IPS-NIHi7 (cell line): ENCODE measurements around the gene KIF19.
"Not testable (repeated sequence)": the region's sequence is repeated elsewhere in the genome, so short reads cannot be mapped to it uniquely, and the experiment has no call there.

Experiments
- DNase-seq: peaks from one replicate; pipeline ENCODE4 v3.0.0; 2012; ENCODE audit warnings: mixed read lengths; ENCODE audit errors: extremely low spot score

Gene KIF19

GRCh38 chr17:74325743-74326379, at the start of gene KIF19:
TSS of gene KIF19 (plus strand) at chr17:74326226. CDS start at chr17:74326350, 124 bp downstream.
- peak; percentile 96 for DNase-seq

GRCh38 chr17:74276541-74277009, 49.5 kb upstream of the KIF19 start:
- DNase-seq = no peak

GRCh38 chr17:74277935-74278334, 48.1 kb upstream of the KIF19 start:
- DNase-seq = no peak

GRCh38 chr17:74279617-74280016, 46.4 kb upstream of the KIF19 start:
- DNase-seq = not testable (repeated sequence)

GRCh38 chr17:74280093-74280513, 45.9 kb upstream of the KIF19 start:
- DNase-seq = no peak

GRCh38 chr17:74281799-74282198, 44.2 kb upstream of the KIF19 start:
- no peak for DNase-seq

GRCh38 chr17:74282274-74282586, 43.8 kb upstream of the KIF19 start:
- not testable (repeated sequence) for DNase-seq

- no peak for DNase-seq
Observed at GRCh38 chr17:74282587-74283370, 43.2 kb upstream of the KIF19 start.

- DNase-seq = no peak
Observed at GRCh38 chr17:74283371-74283673, 42.7 kb upstream of the KIF19 start.

GRCh38 chr17:74287031-74287602, 38.9 kb upstream of the KIF19 start:
- DNase-seq = no peak

GRCh38 chr17:74288785-74289184, 37.2 kb upstream of the KIF19 start:
- DNase-seq = no peak

GRCh38 chr17:74289688-74290087, 36.3 kb upstream of the KIF19 start:
- no peak for DNase-seq

GRCh38 chr17:74290340-74290739, 35.7 kb upstream of the KIF19 start:
- DNase-seq = no peak

- no peak for DNase-seq
Observed at GRCh38 chr17:74292495-74292894, 33.5 kb upstream of the KIF19 start.

- no peak for DNase-seq
Observed at GRCh38 chr17:74295625-74296547, 30.1 kb upstream of the KIF19 start.

GRCh38 chr17:74296548-74296936, 29.5 kb upstream of the KIF19 start:
- peak; percentile 75 for DNase-seq

- DNase-seq = no peak
Observed at GRCh38 chr17:74297941-74298340, 28.1 kb upstream of the KIF19 start.

- DNase-seq = no peak
Observed at GRCh38 chr17:74298778-74299177, 27.2 kb upstream of the KIF19 start.

GRCh38 chr17:74299226-74300009, 26.6 kb upstream of the KIF19 start:
- DNase-seq = no peak

GRCh38 chr17:74303305-74303704, 22.7 kb upstream of the KIF19 start:
- no peak for DNase-seq

- no peak for DNase-seq
Observed at GRCh38 chr17:74304184-74304583, 21.8 kb upstream of the KIF19 start.
